Liver (tissue), 9 donors: ENCODE results near the gene MED20. TPM values are rescaled to one million over a fixed set of nuclear protein-coding genes. Genes with fewer than 3 reads are reported as not detected.

Source experiments
- DNase-seq: peaks from one replicate; pipeline ENCODE4 v3.0.0-alpha.2; 2017; ENCODE audit warnings: low spot score
- H3K27ac ChIP-seq, 2 donors: one replicate each; pipeline ENCODE4 v1.7.0; 2013; ENCODE audit warnings: inconsistent platforms in 2 of 2, low read length in 2 of 2, control low read depth in 1 of 2, low read depth in 1 of 2, mild to moderate bottlenecking in 1 of 2
- H3K27me3 ChIP-seq, 4 donors: one replicate each; pipeline versions ENCODE4 v1.6.1 to v1.7.0; 2013; ENCODE audit warnings: low read length in 3 of 4, inconsistent platforms in 1 of 4, mild to moderate bottlenecking in 1 of 4, moderate library complexity in 1 of 4; ENCODE audit not compliant: control insufficient read depth in 4 of 4, insufficient read depth in 4 of 4
- H3K36me3 ChIP-seq, 4 donors: one replicate each; pipeline versions ENCODE4 v1.6.1 to v1.7.0; 2013; ENCODE audit warnings: low read length in 3 of 4, mild to moderate bottlenecking in 3 of 4, low read depth in 1 of 4, moderate library complexity in 1 of 4; ENCODE audit not compliant: control insufficient read depth in 4 of 4, insufficient read depth in 3 of 4
- H3K4me1 ChIP-seq, 4 donors: one replicate each; pipeline versions ENCODE4 v1.6.1 to v1.7.0; 2013; ENCODE audit warnings: low read length in 3 of 4, mild to moderate bottlenecking in 3 of 4, moderate library complexity in 1 of 4; ENCODE audit not compliant: control insufficient read depth in 4 of 4, insufficient read depth in 4 of 4
- H3K4me3 ChIP-seq, 3 donors: one replicate each; pipeline versions ENCODE4 v1.6.1 to v1.7.0; 2013; ENCODE audit warnings: low read length in 3 of 3, control low read depth in 1 of 3, low read depth in 1 of 3, mild to moderate bottlenecking in 1 of 3
- H3K9ac ChIP-seq, 2 donors: one replicate each; pipeline ENCODE4 v1.7.0; 2013; ENCODE audit warnings: low read length in 2 of 2, mild to moderate bottlenecking in 2 of 2, moderate library complexity in 2 of 2, control low read depth in 1 of 2, low read depth in 1 of 2
- H3K9me3 ChIP-seq, 4 donors: one replicate each; pipeline versions ENCODE4 v1.6.1 to v1.7.0; 2013; ENCODE audit warnings: low read length in 3 of 4; ENCODE audit not compliant: control insufficient read depth in 4 of 4
- CTCF ChIP-seq: fragments of 150-350 bp; IDR thresholded peaks from 2 replicates; pipeline ENCODE4 v1.5.1; 2017; ENCODE audit warnings: improper control_type of control experiment, low read depth, low read length; ENCODE audit not compliant: missing input control
- EGR1 ChIP-seq, 2 donors: IDR thresholded peaks; 2 replicates each; pipeline ENCODE4 v1.6.1; 2016 to 2018; ENCODE audit warnings: antibody characterized with exemption in 2 of 2, low read depth in 2 of 2
- FOXA1 ChIP-seq: IDR thresholded peaks from 2 replicates; pipeline ENCODE4 v1.6.1; 2016; ENCODE audit warnings: antibody characterized with exemption
- FOXA2 ChIP-seq: IDR thresholded peaks from 2 replicates; pipeline ENCODE4 v1.6.1; 2016; ENCODE audit warnings: antibody characterized with exemption
- GABPA ChIP-seq, 2 donors: IDR thresholded peaks in 1 of 2; conservative IDR thresholded peaks in 1 of 2; 2 replicates each; pipeline ENCODE4 v1.6.1; 2016; ENCODE audit warnings: antibody characterized with exemption in 2 of 2, mild to moderate bottlenecking in 1 of 2, moderate library complexity in 1 of 2
- HNF4A ChIP-seq, 2 donors: conservative IDR thresholded peaks; 2 replicates each; pipeline ENCODE4 v1.6.1; 2016; ENCODE audit warnings: antibody characterized with exemption in 2 of 2, mild to moderate bottlenecking in 2 of 2
- HNF4G ChIP-seq: IDR thresholded peaks from 2 replicates; pipeline ENCODE4 v1.6.1; 2016; ENCODE audit warnings: antibody characterized with exemption
- JUND ChIP-seq, 2 donors: IDR thresholded peaks; 2 replicates each; pipeline ENCODE4 v1.6.1; 2016; ENCODE audit warnings: antibody characterized with exemption in 2 of 2
- NR2F2 ChIP-seq: IDR thresholded peaks from 2 replicates; pipeline ENCODE4 v1.6.1; 2016; ENCODE audit warnings: antibody characterized with exemption
- RAD21 ChIP-seq, 2 donors: IDR thresholded peaks; 2 replicates each; pipeline ENCODE4 v1.6.1; 2016; ENCODE audit warnings: antibody characterized with exemption in 2 of 2, mild to moderate bottlenecking in 2 of 2
- REST ChIP-seq: IDR thresholded peaks from 2 replicates; pipeline ENCODE4 v1.6.1; 2016; ENCODE audit warnings: antibody characterized with exemption, mild to moderate bottlenecking
- RXRA ChIP-seq, 2 donors: IDR thresholded peaks; 2 replicates each; pipeline ENCODE4 v1.6.1; 2017 to 2018; ENCODE audit warnings: antibody characterized with exemption in 2 of 2, mild to moderate bottlenecking in 1 of 2
- SP1 ChIP-seq: IDR thresholded peaks from 2 replicates; pipeline ENCODE4 v1.6.1; 2018; ENCODE audit warnings: antibody characterized with exemption, mild to moderate bottlenecking
- TAF1 ChIP-seq: conservative IDR thresholded peaks from 2 replicates; pipeline ENCODE4 v1.6.1; 2016; ENCODE audit warnings: antibody characterized with exemption, mild to moderate bottlenecking
- YY1 ChIP-seq: IDR thresholded peaks from 2 replicates; pipeline ENCODE4 v1.6.1; 2016; ENCODE audit warnings: antibody characterized with exemption, mild to moderate bottlenecking
- ZBTB33 ChIP-seq: IDR thresholded peaks from 2 replicates; pipeline ENCODE4 v1.6.1; 2016; ENCODE audit warnings: antibody characterized with exemption
- WGBS: extraction: QIAGEN DNeasy Blood & Tissue Kit; methylation state at CpG from one replicate; pipeline ENCODE4 v1.1.7; 2013; 5-methylcytosine and 5-hydroxymethylcytosine counted together
- polyA plus RNA-seq, 2 donors: library from polyadenylated mRNA; stranded (reverse) in 1 of 2; unstranded in 1 of 2; fragments of 200-250 nt in 1 of 2; fragments of >200 nt in 1 of 2; fragmentation: Nextera tagmentation in 1 of 2; extraction: Ambion mirVana in 1 of 2; gene quantifications; one replicate each; pipeline versions ENCODE4 v1.2.1 to v1.2.3, GENCODE V29; 2013 to 2015
- total RNA-seq, 2 donors: library from RNA; depleted of rRNA; stranded (reverse); fragments of >200 nt; gene quantifications; one replicate each; pipeline ENCODE4 v1.2.3, GENCODE V29; 2014
- donor health status: healthy.
- donor health status: healthy.
- donor health status: healthy.
- donor health status: healthy.
- donor health status: healthy.

Gene MED20
- total and polyA plus RNA-seq, 4 donors, result 3.5 to 11.9 (median 8.6) TPM

GRCh38 chr6:41941280-41942066, 20.5 kb upstream of the MED20 start, which contains the start of gene CCND3:
CCND3 (minus strand) TSS chr6:41941808; CDS start chr6:41941649, 159 bp downstream.
- peak; percentile 92 for DNase-seq

GRCh38 chr6:41940759-41941279, 19.9 kb upstream of the MED20 start:
- no peaks in the 10 kb centered on the region for H3K9me3 ChIP-seq
- peak overlapping the region; percentile 71 to 83 for H3K27ac ChIP-seq
- peak overlapping the region; percentile 80 to 89 (median 87) for H3K4me3 ChIP-seq
- H3K4me1 ChIP-seq, result peaks cover 3 to 34% (median 20%) of the 10 kb centered on the region in 4 donors
- DNase-seq, result peak; percentile 60
- no peaks in the 10 kb centered on the region for H3K36me3 ChIP-seq
- H3K9ac ChIP-seq, result peak overlapping the region in 1 of 2 donors; percentile 50
- WGBS, result under 1% methylated on average over 38 of the region's 38 CpGs
- no peaks in the 10 kb centered on the region for H3K27me3 ChIP-seq
- TF ChIP-seq NR2F2, result no peak
- no peak for TF ChIP-seq ZBTB33
- no peak for TF ChIP-seq RXRA (IDR thresholded peaks at IDR 0.05)
- TF ChIP-seq HNF4A (conservative IDR thresholded peaks at IDR 0.05), result no peak
- no peak for TF ChIP-seq GABPA (IDR thresholded peaks at IDR 0.05 in 1 of 2, conservative IDR thresholded peaks at IDR 0.05 in 1 of 2)
- TF ChIP-seq EGR1 (IDR thresholded peaks at IDR 0.05; ENCODE audit: low read depth in 2 of 2), result no peak
- TF ChIP-seq JUND (IDR thresholded peaks at IDR 0.05), result no peak
- TF ChIP-seq CTCF, result no peak
- no peak for TF ChIP-seq HNF4G

More at GRCh38 chr6:41941280-41942066, 20.5 kb upstream of the MED20 start, which contains the start of gene CCND3:
- Histone ChIP-seq H3K27ac (peak within 1 kb of the TSS; percentile 71 to 83), H3K27me3 (no peaks in the 10 kb centered on the region), H3K9me3 (no peaks in the 10 kb centered on the region), H3K4me1 (peaks cover 3 to 31% (median 18%) of the 10 kb centered on the region in 4 donors), H3K9ac (peak within 1 kb of the TSS; percentile 50 to 51), H3K4me3 (peak within 1 kb of the TSS; percentile 80 to 89 (median 87)), H3K36me3 (no peaks in the 10 kb centered on the region)
- TF ChIP-seq HNF4G (no peak), NR2F2 (no peak), FOXA2 (no peak), RAD21 (IDR thresholded peaks at IDR 0.05) (peak in 1 of 2 donors; percentile 18), EGR1 (IDR thresholded peaks at IDR 0.05; ENCODE audit: low read depth in 2 of 2) (no peak), SP1 (peak; percentile 23), YY1 (no peak), JUND (IDR thresholded peaks at IDR 0.05) (no peak), FOXA1 (no peak), TAF1 (no peak), GABPA (IDR thresholded peaks at IDR 0.05 in 1 of 2, conservative IDR thresholded peaks at IDR 0.05 in 1 of 2) (peak in 1 of 2 donors; percentile 72), RXRA (IDR thresholded peaks at IDR 0.05) (no peak), REST (no peak), ZBTB33 (no peak), HNF4A (conservative IDR thresholded peaks at IDR 0.05) (no peak)
- WGBS, result under 1% methylated on average over 87 of the region's 87 CpGs
